NCI-H146 (cell line): ENCODE data around the gene RGS3.
"Not testable (repeated sequence)": the region's sequence is repeated elsewhere in the genome, so short reads cannot be mapped to it uniquely, and the experiment has no call there.

Experiments
- DNase-seq: peaks from one replicate; lab custom pipeline; 2025; lab: John Stamatoyannopoulos, UW

Gene RGS3

GRCh38 chr9:113547501-113547900 is 84.0 kb downstream of the RGS3 start:
- no peak for DNase-seq

- DNase-seq, result no peak
These were observed 84.9 kb downstream of the RGS3 start for GRCh38 chr9:113548221-113549041.

GRCh38 chr9:113549892-113550291 is 86.4 kb downstream of the RGS3 start:
- DNase-seq, result not testable (repeated sequence)

GRCh38 chr9:113556877-113557593 is 93.5 kb downstream of the RGS3 start:
- no peak for DNase-seq

GRCh38 chr9:113558632-113559502 is 95.3 kb downstream of the RGS3 start:
- DNase-seq, result no peak

DNA sequence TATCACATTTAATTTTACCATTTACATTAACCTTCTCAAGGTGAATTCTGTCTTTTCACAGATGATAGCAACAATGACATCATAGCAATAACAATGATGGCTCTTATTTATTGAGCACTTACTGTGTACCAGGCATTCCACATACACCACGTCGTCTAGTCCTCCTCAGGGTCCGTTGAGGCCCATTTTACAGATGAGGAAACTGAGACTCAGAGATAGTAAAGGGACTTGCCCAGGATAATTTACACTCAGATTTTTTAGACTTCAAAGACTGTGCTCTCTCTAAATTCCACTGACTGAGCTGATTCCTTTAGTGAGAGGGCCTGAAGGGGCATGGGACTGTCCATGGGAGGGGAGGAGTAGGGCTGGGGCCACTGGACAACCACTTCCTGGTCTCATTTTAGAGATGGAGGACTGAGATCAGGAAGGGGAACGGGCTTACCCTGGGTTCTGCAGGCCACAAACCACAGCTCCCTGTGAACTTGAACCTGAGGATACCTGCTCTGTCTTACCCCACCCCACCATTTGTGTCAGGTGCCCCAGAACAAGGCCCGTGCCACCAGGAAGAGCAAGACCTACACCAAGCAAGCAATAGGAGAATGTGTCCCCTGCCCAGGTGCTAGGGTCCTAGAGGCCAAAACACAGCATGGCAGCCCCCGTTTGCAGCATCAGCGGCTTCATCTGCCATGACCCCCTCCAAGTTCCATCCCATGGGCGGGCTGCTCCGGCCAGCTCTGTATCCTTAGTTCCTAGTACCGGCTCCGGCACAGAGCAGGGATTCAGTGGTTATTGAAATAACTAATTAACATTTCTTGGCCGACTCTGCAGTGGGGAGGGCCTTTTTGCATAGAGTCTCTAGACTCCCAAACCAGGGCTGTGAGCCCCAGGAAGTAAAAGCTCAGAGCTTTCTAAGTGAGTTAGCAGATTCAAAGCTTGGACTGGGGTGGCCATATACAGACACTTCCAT is 96.6 kb downstream of the RGS3 start:
- DNase-seq, result no peak

GRCh38 chr9:113562653-113563381 is 99.3 kb downstream of the RGS3 start:
- no peak for DNase-seq

DNA sequence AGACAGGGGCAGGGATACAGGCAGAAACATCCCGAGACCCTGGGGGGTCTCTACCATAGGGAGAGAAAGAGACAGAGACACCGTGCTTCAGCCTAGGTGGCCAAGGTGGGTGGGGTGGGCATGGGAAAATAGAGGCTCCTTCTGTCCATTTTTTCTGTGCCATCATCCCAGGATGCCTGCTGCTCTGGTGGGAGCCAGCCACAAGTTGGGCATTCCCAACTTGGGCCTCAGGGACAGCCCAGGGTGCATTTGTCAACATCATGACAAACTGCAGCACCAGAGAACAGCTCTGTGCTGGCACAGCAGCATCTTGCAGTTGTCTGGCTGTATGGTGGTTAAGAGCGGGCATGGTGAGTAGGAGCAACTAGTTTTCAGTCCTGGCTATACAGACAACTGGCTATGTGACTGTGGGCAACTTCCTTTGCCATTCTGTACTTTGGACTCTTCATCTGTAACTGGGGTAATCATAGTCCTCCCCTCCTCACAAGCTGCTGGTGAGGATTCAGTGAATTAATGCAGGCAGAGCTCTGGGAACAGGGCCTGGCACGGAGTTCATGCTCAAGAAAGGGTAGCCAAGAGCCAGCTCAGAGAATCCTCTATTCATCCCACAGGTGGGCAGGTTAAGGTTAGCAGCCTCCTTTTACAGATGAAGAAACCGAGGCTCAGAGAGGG is 100.4 kb downstream of the RGS3 start:
- DNase-seq, result no peak

DNA sequence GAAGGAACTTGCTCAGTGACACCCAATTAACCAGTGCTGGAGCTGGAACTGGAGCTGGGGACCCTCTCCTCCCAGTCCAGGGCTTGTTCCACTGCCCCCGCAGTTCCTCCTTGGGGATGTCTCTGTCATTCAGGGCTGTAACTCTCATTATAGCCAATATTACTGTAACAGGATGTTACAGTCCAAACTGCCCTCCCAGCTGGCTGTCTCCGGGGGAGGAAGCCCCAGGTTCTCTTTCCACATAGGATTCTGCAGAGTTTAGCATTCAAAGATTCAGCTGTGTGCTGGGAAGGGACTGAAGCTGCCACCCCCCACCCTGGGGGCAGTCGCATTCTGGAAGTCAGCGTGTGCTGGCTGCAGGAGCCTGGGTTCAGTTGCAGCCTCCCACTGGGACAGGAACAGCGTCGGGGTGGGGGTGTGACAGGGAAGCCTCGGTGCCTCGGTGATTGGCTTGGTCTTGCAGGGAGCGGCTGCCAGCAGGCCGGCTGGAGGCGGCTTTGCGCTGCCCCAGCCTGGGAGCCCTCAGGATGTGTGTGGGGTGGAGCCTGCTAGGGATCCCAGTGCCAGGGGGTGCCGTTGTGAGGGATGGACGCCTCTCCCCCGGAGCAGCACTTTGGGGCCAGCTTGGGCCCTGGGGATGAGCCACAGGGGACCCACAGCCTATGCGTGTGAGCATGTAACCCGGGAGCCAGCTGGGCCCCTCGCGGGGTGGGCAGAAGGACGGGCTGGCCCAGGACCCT is 101.1 kb downstream of the RGS3 start:
- no peak for DNase-seq

DNA sequence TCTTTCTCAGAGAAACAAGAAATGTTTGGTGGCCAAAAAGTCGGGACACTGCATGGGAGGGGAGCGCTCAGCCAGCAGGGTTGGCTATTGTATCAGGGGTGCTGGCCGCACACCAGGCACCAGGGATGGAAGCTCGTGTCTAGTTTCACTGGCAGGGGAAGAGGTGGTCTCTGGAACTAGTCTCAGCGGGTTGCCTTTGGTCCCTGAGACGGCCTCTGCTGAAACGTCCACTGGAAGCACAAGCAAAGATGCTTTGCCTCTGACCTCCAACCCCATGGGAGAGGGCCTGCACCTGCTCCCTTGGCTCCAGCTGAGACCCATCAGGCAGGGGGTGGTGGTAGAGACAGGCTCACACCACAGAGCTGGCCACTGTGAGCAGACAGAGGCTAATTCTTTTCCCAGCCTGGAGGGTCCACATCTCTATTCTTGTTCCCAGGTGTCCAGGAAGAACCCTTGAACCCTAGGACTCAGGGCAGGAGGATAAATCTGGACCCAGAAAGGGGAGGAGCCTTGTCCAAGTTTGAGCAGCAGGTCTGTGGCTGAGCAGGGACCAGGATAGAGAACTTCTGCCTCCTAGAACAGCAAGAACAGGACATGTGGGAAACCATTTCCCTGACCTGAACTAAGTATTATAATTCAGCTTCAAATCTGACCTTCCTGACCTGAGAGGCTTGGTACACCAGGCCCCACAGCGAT is 102.6 kb downstream of the RGS3 start:
- DNase-seq, result peak; percentile 60

- no peak for DNase-seq
These were observed 103.2 kb downstream of the RGS3 start for GRCh38 chr9:113566712-113567071.

DNA sequence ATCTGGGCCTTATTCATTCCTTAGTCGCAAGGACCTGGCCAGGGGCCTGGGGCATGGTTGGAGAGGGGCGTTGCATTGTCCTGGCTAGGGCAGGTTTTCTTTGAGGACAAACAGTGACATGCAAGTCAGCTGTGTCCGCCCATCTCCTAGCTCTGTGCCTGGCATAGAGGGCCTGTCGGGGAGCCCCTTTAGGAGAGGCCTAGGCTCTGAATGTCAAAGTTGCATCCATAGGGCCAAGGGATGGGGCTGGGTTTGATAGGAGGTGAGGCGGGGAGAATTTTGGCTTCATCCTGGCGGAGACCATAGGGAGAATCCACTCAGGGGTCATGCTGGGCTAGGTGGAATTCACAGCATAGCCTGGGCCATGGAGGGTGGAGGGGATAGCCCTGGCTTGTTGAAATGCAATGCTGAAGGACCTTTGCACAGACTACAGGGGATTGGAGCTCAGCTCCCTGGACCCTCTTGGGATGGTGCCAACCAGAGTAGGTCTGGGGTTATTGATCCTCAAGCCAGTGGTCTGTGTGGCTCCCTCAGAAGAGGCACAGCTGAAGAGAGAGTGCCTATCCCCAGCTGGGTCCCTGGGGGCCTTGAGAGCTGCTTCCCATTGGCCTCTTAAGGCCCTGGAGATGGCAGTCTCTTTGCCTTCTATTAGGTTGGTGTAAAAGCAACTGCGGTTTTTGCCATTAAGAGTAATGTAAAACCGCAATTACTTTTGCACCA is 104.0 kb downstream of the RGS3 start:
- DNase-seq, result no peak

DNA sequence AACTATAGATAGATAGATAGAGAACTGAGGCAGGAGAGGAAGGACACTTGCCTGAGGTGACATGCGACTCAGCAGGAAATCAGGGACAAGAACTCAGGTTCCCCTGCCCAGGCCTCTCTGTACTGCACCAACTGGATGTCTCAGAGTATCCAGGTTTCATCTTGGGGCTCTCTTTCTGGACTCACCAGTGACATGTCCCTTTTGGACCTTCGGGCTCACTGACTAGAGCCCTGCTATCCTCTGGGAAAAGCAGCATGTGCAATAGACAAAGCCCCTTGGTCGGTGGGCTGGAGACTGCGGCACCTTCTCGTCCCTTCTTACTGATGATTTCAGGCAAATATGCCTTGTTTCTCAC is 104.5 kb downstream of the RGS3 start:
- DNase-seq, result no peak

DNA sequence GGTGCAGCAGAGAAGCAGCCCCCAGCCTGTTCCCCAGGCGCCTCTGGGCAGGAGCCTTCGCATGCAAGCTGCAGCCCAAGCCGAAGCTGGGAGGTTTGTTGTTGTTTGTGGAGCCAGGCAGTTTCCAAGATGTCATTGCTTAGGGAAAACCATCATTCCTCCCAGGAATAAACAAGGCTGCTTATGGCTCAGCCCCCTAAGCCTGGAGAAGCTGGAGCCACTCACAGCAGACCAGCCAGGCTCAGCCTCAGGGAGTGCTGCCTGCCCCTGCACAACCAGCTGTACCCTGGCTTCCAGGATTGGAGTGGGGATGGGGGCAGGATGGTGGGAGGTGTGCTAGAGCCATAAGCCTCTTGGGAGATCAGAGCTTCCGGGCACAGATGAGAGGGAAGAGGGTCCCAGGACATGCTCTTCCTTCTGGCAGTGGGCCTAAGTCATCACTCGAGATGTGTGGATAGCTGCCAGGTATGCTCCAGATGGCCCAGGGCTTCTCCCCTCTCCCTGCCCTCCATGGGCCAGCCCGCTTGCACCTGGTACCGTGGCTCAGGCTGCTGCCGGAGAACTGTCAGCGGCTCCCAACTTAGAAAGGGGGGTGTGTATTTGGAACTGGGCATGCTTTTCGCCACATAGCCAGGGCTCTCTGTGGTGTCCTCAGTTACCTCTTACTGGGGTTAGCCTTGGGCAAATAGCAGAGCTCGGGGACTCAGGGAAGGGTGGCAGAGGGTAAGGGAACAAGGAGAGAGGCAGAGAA is 105.2 kb downstream of the RGS3 start:
- no peak for DNase-seq

DNA sequence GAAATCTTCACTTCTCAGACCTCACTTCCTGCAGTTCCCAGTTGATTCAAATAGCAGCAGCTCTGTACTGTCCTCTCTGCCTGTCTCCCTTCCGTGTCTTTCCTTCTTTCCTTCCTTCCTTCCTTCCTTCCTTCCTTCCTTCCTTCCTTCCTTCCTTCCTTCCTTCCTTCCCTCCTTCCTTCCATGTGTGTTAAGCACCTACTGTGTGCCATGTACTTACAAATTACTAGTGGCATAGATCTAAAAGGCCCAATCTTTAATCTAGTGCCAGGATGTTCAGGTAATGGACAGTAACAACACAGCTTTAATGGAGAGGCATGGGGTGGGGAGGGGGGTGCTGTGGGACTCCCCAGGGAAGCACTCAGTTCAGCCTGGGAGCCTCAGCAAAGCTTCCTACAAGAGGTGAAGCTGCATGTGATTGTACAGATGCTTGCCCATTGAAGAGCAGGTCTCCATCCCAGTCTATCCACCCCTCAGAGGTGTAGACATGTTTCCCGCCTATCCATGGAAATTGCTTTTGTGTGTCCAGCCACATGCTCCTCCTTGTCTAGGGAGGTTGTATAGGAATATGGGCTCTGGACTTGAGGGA is 106.0 kb downstream of the RGS3 start:
- DNase-seq, result no peak

GRCh38 chr9:113570106-113570505 is 106.6 kb downstream of the RGS3 start:
- no peak for DNase-seq
